IPS-15b (cell line): Measurements from ENCODE around the gene AADACL2.
"Not testable (repeated sequence)": the region's sequence is repeated elsewhere in the genome, so short reads cannot be mapped to it uniquely, and the experiment has no call there.

Experiments used
- H3K27me3 ChIP-seq: one replicate; pipeline ENCODE4 v1.6.1; 2013; ENCODE audit warnings: low read length; ENCODE audit not compliant: control insufficient read depth, insufficient read depth
- H3K36me3 ChIP-seq: one replicate; pipeline ENCODE4 v1.6.1; 2013; ENCODE audit warnings: low read length; ENCODE audit not compliant: control insufficient read depth, insufficient read depth
- H3K4me1 ChIP-seq: one replicate; pipeline ENCODE4 v1.6.1; 2013; ENCODE audit warnings: mild to moderate bottlenecking, low read length; ENCODE audit not compliant: control insufficient read depth, insufficient read depth
- H3K4me3 ChIP-seq: one replicate; pipeline ENCODE4 v1.5.1; 2013; ENCODE audit warnings: low read depth, low read length
- H3K9ac ChIP-seq: one replicate; pipeline ENCODE4 v1.6.1; 2013; ENCODE audit warnings: low read depth, mild to moderate bottlenecking, low read length
- H3K9me3 ChIP-seq: one replicate; pipeline ENCODE4 v1.6.1; 2013; ENCODE audit warnings: mild to moderate bottlenecking, low read length; ENCODE audit not compliant: control insufficient read depth, insufficient read depth

Gene AADACL2

GRCh38 chr3:151724576-151725562 is 8.9 kb upstream of the AADACL2 start:
- no peak overlapping the region for H3K4me3 ChIP-seq
- H3K9me3 ChIP-seq = no peaks in the 10 kb centered on the region
- H3K36me3 ChIP-seq = no peaks in the 10 kb centered on the region
- H3K27me3 ChIP-seq = no peaks in the 10 kb centered on the region
- H3K9ac ChIP-seq = no peak overlapping the region
- H3K4me1 ChIP-seq = no peaks in the 10 kb centered on the region

GRCh38 chr3:151726016-151726415 is 7.7 kb upstream of the AADACL2 start:
- Histone ChIP-seq H3K4me1 (no peaks in the 10 kb centered on the region), H3K9ac (no peak overlapping the region), H3K36me3 (no peaks in the 10 kb centered on the region), H3K27me3 (no peaks in the 10 kb centered on the region), H3K9me3 (no peaks in the 10 kb centered on the region), H3K4me3 (no peak overlapping the region)

DNA sequence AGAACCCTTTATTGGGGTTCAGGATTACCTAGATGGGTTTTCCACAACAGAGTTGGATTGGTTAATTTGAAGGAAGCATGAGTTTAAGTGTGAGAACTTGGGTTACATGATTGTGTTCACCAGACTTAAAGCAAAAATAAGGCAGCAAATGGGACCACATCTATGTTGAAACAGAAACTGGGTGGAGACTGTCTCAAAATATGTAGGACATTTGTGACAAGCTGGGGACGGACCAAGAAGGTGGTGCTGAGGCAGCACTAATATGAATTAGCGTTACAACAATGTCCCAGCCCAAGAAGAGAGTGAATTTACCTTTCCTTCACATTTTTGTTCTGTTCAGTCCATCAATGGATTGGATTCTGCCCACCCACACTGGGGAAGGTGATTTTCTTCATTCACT is 866 bp upstream of the AADACL2 start:
- H3K4me1 ChIP-seq = no peaks in the 10 kb centered on the region
- H3K4me3 ChIP-seq = no peak overlapping the region
- H3K27me3 ChIP-seq = no peaks in the 10 kb centered on the region
- H3K9me3 ChIP-seq = no peaks in the 10 kb centered on the region
- H3K36me3 ChIP-seq = no peaks in the 10 kb centered on the region
- H3K9ac ChIP-seq = no peak overlapping the region

DNA sequence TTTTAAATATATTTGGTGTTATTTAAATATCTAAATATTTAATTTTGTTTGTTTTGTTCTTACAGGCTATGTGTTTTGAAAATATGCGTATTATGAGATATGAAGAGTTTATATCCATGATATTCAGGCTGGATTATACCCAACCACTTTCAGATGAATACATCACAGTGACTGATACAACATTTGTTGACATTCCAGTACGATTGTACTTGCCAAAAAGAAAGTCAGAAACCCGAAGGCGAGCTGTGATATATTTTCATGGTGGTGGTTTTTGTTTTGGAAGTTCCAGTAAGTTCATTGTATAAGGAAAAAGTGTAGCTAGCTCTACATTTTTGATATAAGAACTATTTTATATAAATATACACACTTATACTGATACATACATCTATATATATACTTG is 6.9 kb downstream of the AADACL2 start:
- Histone ChIP-seq H3K9me3 (no peaks in the 10 kb centered on the region), H3K36me3 (no peaks in the 10 kb centered on the region), H3K4me1 (no peaks in the 10 kb centered on the region)

GRCh38 chr3:151743855-151744254 is 10.1 kb downstream of the AADACL2 start:
- no peaks in the 10 kb centered on the region for H3K36me3 ChIP-seq
- no peaks in the 10 kb centered on the region for H3K4me1 ChIP-seq
- H3K4me3 ChIP-seq = no peak overlapping the region
- no peak overlapping the region for H3K9ac ChIP-seq
- H3K27me3 ChIP-seq = no peaks in the 10 kb centered on the region
- H3K9me3 ChIP-seq = no peaks in the 10 kb centered on the region

More for the DNA sequence above, 6.9 kb downstream of the AADACL2 start:
- H3K9ac ChIP-seq = no peak overlapping the region
- no peaks in the 10 kb centered on the region for H3K27me3 ChIP-seq
- no peak overlapping the region for H3K4me3 ChIP-seq

DNA sequence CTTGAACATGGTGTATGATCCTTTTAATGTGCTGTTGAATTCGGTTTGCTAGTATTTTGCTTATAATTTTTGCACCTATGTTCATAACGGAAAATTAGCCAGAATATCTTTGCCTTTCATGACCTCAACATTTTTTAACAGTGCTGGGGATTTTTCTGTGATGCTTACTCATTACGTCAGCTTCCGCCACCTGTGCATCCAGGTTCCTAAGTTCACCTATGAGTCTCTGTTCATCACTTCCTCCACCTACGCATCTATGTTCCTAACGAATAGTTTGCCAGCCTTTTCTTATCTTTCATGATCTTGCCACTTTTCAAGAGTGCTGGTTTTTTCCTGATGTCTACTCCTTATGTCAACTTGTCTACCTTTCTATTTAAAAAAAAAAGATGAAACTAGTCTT is 16.5 kb downstream of the AADACL2 start:
- no peaks in the 10 kb centered on the region for H3K36me3 ChIP-seq
- H3K4me1 ChIP-seq = no peaks in the 10 kb centered on the region
- no peaks in the 10 kb centered on the region for H3K27me3 ChIP-seq
- H3K4me3 ChIP-seq = no peak overlapping the region
- no peak overlapping the region for H3K9ac ChIP-seq
- no peaks in the 10 kb centered on the region for H3K9me3 ChIP-seq

GRCh38 chr3:151750678-151751077 is 17.0 kb downstream of the AADACL2 start:
- Histone ChIP-seq H3K27me3 (no peaks in the 10 kb centered on the region), H3K36me3 (no peaks in the 10 kb centered on the region), H3K4me1 (no peaks in the 10 kb centered on the region), H3K9me3 (no peaks in the 10 kb centered on the region), H3K4me3 (no peak overlapping the region), H3K9ac (no peak overlapping the region)

DNA sequence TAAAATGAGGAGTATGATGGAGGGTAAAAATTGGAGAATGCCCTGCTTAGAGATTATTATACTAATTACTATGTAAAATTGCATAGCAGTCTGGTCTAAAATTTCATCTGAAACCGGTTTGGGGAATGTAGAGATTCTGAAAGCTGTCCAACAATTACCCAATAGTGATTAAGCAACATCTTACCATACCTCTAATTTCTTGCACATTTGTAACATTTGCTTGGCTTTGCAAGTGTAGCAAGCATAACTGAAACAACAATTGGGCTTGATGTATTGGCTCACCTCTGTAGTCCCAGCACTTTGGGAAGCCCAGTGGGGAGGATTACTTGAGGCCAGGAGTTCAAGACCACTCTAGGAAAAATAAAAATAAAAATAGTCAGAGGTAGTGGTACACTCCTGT is 17.4 kb downstream of the AADACL2 start:
- Histone ChIP-seq H3K36me3 (no peaks in the 10 kb centered on the region), H3K9me3 (no peaks in the 10 kb centered on the region), H3K9ac (no peak overlapping the region), H3K4me1 (no peaks in the 10 kb centered on the region), H3K4me3 (no peak overlapping the region), H3K27me3 (no peaks in the 10 kb centered on the region)

- no peaks in the 10 kb centered on the region for H3K27me3 ChIP-seq
- no peak overlapping the region for H3K4me3 ChIP-seq
- no peaks in the 10 kb centered on the region for H3K4me1 ChIP-seq
- H3K9me3 ChIP-seq = no peaks in the 10 kb centered on the region
- H3K9ac ChIP-seq = no peak overlapping the region
- no peaks in the 10 kb centered on the region for H3K36me3 ChIP-seq
Observed at GRCh38 chr3:151753846-151754245, 20.1 kb downstream of the AADACL2 start.

DNA sequence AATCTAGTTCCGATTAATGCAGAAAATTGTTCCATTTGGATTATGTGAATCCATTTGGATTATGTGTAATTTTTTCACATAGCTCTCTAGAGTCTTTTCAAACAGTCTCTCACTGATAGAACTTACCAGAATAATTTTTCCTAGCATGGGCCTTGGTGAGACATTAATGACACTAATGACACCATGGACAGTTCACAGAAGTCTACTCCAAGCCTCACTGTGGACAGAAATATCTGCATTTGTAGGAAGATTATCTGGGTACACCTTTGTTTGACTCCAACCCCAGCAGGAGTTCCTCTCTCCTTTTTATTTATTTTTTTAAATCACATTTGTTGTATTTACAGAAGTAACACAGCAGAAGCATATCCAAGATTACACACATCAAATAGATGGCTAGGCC is 27.9 kb downstream of the AADACL2 start:
- no peaks in the 10 kb centered on the region for H3K36me3 ChIP-seq
- H3K9ac ChIP-seq = no peak overlapping the region
- H3K9me3 ChIP-seq = no peaks in the 10 kb centered on the region
- no peaks in the 10 kb centered on the region for H3K4me1 ChIP-seq
- no peak overlapping the region for H3K4me3 ChIP-seq
- no peaks in the 10 kb centered on the region for H3K27me3 ChIP-seq

GRCh38 chr3:151764699-151765098 is 31.0 kb downstream of the AADACL2 start:
- H3K27me3 ChIP-seq, H3K4me1 ChIP-seq, H3K9ac ChIP-seq, H3K4me3 ChIP-seq, H3K36me3 ChIP-seq, H3K9me3 ChIP-seq: not testable (repeated sequence)

GRCh38 chr3:151765685-151766084 is 32.0 kb downstream of the AADACL2 start:
- H3K9me3 ChIP-seq = no peaks in the 10 kb centered on the region
- no peak overlapping the region for H3K9ac ChIP-seq
- H3K4me3 ChIP-seq = no peak overlapping the region

More at GRCh38 chr3:151765685-151766084, 32.0 kb downstream of the AADACL2 start:
- Histone ChIP-seq H3K36me3 (no peaks in the 10 kb centered on the region), H3K4me1 (no peaks in the 10 kb centered on the region), H3K27me3 (no peaks in the 10 kb centered on the region)
